Activated naive CD4-positive, alpha-beta T cell treated with anti-CD3 and anti-CD28 coated beads, Interleukin-2, amount 50 U/mL, for 72 hours (primary cell): ENCODE measurements around the gene FANK1. TPM values are rescaled to one million over a fixed set of nuclear protein-coding genes. Genes with fewer than 3 reads are reported as not detected.
A peak's percentile ranks its signal among the peaks of the same experiment; 100 is the strongest.

Source experiments
- ATAC-seq, 2 donors: fragments of 150-1000 bp; cut with Tn5 transposase; 2 replicates each; pipeline ENCODE4 v1.10.0; 2021; ENCODE audit warnings: mild to moderate bottlenecking in 2 of 2, moderate library complexity in 2 of 2
- DNase-seq, 2 donors: peaks; one replicate each; pipeline ENCODE4 v3.0.0; 2021 to 2022; ENCODE audit warnings: low spot score in 2 of 2
- H3K27ac Mint-ChIP-seq, 2 donors: one replicate each; pipeline ENCODE4 v1.8.0; 2022; ENCODE audit warnings: mild to moderate bottlenecking in 2 of 2, mixed read lengths in 2 of 2
- H3K36me3 Mint-ChIP-seq, 2 donors: one replicate each; pipeline ENCODE4 v1.8.0; 2022; ENCODE audit warnings: mixed read lengths in 2 of 2
- H3K9me3 Mint-ChIP-seq, 2 donors: one replicate each; pipeline ENCODE4 v1.8.0; 2022; ENCODE audit warnings: mixed read lengths in 2 of 2
- total RNA-seq, 2 donors: library from RNA; stranded (reverse); gene quantifications; one replicate each; pipeline ENCODE4 v1.2.3, GENCODE V29; 2022

FANK1 gene
- total RNA-seq, 2 donors from 2014 or later = 1.7 TPM; not detected in 1

DNA sequence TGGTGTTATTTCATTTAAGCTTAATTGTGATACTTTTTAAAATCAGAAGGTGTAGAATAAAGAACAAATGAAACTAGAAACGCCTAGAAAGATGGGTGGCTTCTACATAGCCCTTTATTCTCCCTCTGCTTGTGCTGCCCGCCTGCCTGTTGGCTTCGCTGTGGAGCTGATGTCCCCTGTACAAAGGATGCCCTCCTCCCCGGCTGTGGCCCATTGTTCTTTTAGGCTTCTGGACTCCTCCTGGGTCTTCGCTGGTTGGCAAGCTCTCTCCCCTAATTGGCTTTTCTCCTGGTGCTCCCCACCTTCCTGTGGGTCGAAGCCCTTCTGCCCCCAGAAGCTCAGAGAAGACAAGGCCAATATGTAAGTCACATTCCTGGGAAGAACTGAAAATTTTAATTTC, 98.2 kb downstream of the FANK1 start:
- no peak for DNase-seq
- no peak for ATAC-seq
- peaks cover 0 to 9% of the 10 kb centered on the region in 2 donors for H3K36me3 Mint-ChIP-seq
- H3K27ac Mint-ChIP-seq = no peak overlapping the region
- H3K9me3 Mint-ChIP-seq = no peaks in the 10 kb centered on the region

DNA sequence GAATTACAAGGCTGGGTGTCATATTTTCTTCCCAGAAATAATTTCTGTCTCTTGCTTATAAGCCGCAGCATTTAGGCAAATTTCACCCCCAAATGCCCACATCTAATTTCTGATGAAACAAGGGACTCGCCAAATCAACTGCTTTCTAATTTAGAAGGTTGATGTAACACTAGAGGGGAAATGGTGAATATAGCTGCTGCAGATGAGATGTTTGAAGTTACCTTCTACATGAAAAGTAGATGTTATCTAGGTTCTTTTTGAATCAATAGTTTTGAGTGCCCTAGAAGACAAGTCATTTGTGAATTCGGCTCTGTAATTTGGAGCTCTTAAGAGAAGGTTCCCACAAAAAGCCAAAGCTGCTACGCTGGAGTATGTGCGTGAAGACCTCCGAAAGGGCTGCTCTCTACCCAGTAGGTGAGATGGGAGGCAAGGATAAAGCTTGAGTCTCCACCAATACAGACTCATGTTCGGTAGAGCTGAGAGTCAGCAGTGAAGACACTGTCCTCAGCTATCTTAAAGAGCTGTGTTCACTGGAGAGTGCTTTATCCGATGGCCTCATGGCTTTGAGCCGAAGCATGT, 99.5 kb downstream of the FANK1 start:
- ATAC-seq = no peak
- H3K27ac Mint-ChIP-seq = no peak overlapping the region
- H3K9me3 Mint-ChIP-seq = no peaks in the 10 kb centered on the region
- DNase-seq = no peak
- H3K36me3 Mint-ChIP-seq = peaks cover 0 to 3% of the 10 kb centered on the region in 2 donors

DNA sequence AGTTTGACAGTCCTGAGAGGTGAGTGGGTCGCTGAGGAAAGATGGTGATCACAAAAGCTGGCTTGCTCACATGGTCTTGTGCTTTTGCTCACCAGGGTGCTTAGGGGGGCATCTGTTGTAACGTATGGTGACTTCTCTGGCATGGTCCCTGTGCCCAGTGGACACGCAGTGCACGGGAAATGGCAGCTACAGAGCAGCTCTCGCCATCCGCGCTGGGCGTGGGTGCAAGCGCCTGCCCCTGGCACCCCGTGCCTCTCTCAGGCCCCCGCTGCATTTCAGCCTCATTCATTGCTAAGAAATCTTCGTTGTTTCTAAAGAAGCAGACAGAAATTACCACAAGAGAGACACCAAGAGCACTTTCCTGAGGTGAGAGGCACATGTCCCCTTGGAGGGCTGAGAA, 101.2 kb downstream of the FANK1 start:
- Mint-ChIP-seq H3K9me3 (no peaks in the 10 kb centered on the region), H3K36me3 (no peaks in the 10 kb centered on the region), H3K27ac (no peak overlapping the region)
- DNase-seq (no peak), ATAC-seq (no peak)

DNA sequence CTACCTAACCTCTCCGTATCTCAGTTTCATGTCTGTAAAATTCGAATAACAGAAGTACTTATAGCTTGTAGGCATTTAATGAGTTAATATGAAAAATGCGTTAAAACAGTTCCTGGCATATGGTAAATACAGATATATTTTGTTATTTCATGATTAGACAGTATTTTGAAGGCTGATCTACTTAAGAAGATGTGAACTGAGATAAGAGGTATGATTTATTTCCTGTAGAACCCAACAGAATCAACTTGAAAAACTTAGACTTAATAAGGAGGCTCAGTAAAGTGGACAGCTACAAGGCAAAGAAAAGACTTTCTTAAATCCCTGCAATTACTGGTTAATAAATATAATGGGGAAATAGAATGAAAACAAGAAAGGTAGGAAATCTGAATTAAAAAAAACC, 103.3 kb downstream of the FANK1 start:
- DNase-seq = no peak
- no peak overlapping the region for H3K27ac Mint-ChIP-seq
- ATAC-seq = no peak
- no peaks in the 10 kb centered on the region for H3K9me3 Mint-ChIP-seq
- no peaks in the 10 kb centered on the region for H3K36me3 Mint-ChIP-seq

DNA sequence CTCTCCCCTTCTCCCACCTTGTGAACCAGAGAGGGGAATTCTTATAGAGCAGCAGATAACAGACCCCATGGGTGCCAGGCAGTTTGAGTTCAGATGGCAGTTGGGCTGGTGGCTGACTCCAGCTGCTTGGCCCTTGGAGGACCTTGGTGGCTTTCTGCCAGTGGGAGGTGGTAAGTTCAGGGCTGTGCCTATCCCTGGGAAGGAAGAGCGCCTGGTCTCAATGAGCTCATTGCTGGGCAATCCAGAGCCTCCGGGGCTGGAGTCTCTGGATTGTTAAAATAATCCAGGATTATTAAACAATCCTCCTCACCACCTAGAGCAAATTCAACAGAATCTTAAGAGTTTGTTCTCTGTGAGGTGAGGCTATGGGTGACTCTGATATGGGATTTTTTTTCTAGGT, 105.2 kb downstream of the FANK1 start:
- H3K36me3 Mint-ChIP-seq = no peaks in the 10 kb centered on the region
- no peak overlapping the region for H3K27ac Mint-ChIP-seq
- DNase-seq = no peak
- ATAC-seq = no peak
- no peaks in the 10 kb centered on the region for H3K9me3 Mint-ChIP-seq

DNA sequence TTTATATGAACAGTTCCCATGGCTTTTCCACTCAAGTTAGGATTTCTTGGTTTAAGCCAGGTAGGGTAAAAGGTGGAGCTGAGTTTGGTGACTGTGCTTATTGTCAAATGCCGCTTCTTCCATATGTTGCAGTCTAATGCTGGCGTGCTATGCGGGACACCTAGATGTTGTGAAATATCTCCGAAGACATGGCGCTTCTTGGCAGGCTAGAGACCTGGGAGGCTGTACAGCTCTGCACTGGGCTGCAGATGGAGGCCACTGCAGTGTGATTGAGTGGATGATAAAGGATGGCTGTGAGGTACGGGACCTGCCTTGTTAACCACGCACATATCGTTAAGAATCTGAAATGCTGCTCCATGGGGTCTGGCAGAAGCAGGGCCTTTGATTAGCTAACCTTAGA, 108.4 kb downstream of the FANK1 start:
- ATAC-seq (no peak), DNase-seq (no peak)
- H3K36me3 Mint-ChIP-seq = no peaks in the 10 kb centered on the region
- no peaks in the 10 kb centered on the region for H3K9me3 Mint-ChIP-seq
- no peak overlapping the region for H3K27ac Mint-ChIP-seq

DNA sequence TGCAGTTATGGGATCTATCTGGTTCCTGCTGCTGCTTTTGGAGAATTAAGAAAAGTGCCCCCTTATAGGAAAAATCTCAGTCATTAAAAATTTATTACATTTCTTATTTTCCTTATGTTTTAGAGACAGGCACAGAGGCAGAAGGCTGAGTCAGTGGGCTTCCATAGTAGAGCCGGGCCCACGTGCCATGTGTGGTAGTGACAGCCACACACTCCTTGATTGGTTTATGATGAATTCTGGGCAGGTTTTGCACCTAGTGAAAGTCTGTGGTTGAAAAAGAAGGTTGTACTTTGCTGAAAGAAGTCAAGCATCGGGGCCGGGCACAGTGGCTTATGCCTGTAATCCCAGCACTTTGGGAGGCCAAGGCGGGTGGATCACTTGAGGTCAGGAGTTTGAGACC, 109.9 kb downstream of the FANK1 start:
- Mint-ChIP-seq H3K27ac (no peak overlapping the region), H3K9me3 (no peaks in the 10 kb centered on the region), H3K36me3 (no peaks in the 10 kb centered on the region)
- DNase-seq = no peak
- no peak for ATAC-seq

DNA sequence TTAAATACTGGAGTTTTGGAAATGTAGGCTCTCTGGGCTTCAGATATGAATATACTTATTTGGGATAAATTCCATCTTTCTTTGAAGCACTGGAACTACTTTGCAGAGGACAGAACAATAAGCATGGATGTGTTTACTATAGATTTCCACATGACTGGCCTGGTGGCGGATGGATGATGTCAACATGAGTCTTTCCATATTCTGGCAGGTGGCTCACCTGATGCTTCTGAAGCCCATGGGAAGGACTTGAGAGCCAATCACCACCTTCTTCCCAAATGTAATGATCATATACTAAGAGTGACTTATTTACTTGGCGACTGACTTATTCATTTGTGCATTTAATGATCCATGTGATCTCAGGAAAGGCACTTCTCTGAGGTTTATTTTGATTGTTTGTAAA, 110.5 kb downstream of the FANK1 start:
- no peak for DNase-seq
- Mint-ChIP-seq H3K9me3 (no peaks in the 10 kb centered on the region), H3K27ac (no peak overlapping the region), H3K36me3 (no peaks in the 10 kb centered on the region)
- no peak for ATAC-seq

DNA sequence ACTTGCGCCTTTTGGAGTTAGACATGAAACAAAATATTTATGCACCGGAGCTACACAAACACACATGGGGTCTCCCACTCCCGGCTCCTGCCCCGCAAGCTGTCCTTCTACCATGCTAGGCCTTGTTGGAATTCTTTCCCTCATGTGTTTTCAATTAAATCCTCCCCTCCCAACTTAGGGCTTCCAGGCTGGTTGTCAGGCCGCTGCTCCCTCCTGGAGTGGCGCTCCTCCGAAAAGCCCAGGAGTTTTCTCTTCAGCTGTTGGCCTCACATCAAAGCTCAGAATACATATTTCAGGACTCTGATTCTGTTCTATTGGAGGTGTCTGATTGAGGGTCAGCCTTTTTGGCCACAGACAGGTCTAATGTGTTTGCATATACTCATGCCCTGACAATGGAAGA, 113.3 kb downstream of the FANK1 start:
- H3K9me3 Mint-ChIP-seq = no peaks in the 10 kb centered on the region
- H3K27ac Mint-ChIP-seq = no peak overlapping the region
- DNase-seq = no peak
- ATAC-seq = no peak
- H3K36me3 Mint-ChIP-seq = no peaks in the 10 kb centered on the region

DNA sequence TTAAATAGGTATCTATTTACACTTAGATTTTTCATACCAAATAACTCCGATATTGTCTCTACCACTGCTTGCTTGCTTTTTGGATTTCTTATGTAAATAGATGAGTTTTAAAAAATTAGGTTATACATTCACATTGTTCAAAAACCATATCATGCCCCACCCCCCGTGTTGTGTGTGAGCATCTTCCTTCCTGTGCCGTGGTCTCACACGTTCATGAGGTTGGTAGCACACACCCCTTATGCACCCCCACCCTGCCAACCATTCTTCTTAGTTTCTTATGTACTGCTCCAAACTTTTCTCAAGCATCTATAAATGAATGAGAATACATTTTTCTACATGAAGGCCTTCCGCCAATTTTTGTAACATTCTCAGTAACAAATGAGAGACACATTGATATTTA, 115.6 kb downstream of the FANK1 start:
- Mint-ChIP-seq H3K36me3 (no peaks in the 10 kb centered on the region), H3K27ac (no peak overlapping the region), H3K9me3 (no peaks in the 10 kb centered on the region)
- DNase-seq (no peak), ATAC-seq (no peak)

DNA sequence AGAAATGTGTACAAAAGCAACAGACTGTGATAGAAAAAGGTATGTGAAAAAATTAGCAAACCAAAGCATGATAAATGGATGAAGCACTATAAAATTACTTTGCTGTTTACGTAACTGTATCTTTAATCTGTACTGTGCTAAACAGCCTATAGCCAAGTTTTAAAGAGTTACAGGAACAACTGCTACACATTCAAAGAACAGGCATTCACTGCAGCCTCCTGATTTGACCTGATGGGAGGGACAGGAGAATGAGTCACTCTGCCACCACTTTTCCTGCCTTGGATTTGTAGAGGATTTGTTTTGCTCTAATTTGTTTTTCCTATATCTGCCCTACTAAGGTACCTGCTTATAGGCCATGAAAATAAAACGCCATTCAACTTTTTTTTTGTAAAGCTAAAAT, 116.1 kb downstream of the FANK1 start:
- no peaks in the 10 kb centered on the region for H3K9me3 Mint-ChIP-seq
- ATAC-seq = no peak
- DNase-seq = no peak
- H3K36me3 Mint-ChIP-seq = no peaks in the 10 kb centered on the region
- H3K27ac Mint-ChIP-seq = no peak overlapping the region

DNA sequence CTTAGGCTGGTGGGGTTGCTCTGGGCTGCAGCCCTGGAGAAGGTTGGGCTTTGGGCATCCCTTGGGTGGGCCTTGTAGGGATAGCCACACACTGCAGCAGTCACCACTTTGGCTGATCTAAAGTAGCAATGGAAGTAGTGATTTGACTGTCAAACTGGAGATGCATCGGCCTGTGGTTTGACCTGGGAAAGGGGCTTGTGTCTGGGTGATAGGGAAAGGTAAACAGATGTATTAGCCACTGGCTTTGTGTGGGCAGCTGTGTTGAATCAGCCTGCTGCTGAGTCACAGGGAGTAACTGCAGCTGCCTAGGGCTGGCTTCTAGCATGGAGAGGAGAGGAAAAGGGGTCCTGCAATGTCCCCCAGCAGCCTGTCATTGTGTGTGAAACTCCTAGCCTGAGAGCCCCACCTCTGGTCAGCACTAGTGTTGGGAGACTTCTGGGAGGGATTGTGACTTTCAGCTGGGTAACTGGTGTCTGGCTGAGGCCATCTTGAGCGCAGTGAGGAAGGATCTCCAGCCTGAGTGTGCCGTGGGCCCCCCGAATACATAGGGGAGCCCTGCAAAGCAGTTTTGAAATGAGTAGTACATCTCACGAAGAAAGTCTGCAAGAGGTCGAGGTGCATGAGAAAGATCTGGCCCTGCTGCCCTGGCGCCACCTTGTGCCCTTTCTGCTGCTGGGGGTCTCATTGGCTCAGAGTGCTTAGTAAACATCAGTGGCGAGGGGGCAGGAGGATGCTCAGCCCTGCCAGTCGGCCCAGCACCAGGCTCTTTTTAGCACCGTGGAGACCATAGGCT, 117.3 kb downstream of the FANK1 start:
- no peaks in the 10 kb centered on the region for H3K9me3 Mint-ChIP-seq
- H3K27ac Mint-ChIP-seq = no peak overlapping the region
- ATAC-seq (peak; percentile 34 to 72), DNase-seq (no peak)
- H3K36me3 Mint-ChIP-seq = no peaks in the 10 kb centered on the region

DNA sequence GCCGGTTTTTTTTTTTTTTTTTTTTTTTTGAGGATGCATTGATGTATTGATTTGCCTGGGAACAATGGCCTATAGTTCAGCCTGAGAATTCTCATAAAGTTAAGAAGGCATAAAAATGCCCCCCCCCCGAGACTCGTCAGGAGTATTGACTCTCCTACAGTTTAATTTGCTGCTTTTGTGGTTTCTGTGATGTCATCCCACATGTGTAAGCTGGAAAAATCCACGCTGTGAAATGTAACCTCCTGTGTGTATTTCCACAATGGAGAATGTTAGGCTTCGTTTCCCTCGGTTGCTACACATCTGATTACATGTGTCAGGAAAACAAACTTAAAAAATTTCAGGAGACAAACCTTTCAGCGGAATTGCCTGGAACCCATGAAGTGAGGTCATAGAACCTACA, 117.9 kb downstream of the FANK1 start:
- Mint-ChIP-seq H3K9me3 (no peaks in the 10 kb centered on the region), H3K27ac (no peak overlapping the region), H3K36me3 (no peaks in the 10 kb centered on the region)
- ATAC-seq (no peak), DNase-seq (no peak)

DNA sequence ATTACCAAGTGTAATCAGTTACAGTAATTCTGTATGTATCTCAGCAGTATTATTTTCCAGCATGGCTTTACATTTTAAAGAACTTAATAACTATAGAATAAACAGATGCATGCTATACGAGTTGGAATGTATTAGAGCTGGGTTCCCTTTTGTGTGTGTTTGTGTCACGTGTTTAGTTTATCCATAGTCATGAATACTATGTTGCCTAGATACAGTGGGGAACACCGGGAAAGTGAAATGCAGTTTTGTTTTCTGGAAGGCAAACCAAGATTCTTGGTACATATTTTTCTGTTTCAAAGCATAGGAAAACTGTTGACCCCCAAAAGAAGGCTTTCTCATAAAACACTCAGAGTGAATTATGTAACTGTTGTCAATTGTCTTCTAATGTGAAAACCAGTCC, 119.0 kb downstream of the FANK1 start:
- Mint-ChIP-seq H3K9me3 (no peaks in the 10 kb centered on the region), H3K27ac (no peak overlapping the region), H3K36me3 (no peaks in the 10 kb centered on the region)
- DNase-seq = no peak
- ATAC-seq = no peak

DNA sequence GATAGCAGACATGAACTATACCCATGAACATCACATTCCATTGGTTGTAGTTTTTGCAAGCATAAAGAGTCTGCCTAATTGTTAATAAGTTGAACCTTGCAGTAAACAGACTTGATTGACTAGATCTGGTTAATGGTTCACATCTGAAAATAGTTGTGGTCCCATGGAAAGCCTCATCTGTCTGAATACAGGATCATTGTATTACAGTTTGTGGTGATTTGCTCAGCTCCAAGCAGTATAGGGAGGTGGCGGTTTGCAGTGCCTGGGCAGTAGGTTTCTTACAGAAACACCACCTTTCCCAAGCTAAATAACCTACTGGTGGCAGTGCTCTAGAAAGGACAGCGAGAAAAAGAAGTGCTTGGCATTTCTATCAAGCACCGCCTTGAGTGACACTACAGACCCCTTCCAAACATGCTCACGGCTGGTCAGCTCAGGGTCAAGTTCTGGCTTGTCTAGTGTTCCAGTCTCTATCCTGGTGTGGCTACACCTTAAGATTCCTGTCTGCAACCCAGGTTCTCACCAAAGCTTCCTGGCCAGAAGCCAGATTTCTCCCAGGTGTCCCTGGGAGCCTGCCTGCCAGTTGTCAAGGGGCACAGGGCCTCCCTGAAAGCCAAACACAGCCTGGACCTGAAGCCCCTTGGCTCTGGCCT, 119.9 kb downstream of the FANK1 start:
- DNase-seq (no peak), ATAC-seq (no peak)
- Mint-ChIP-seq H3K36me3 (no peaks in the 10 kb centered on the region), H3K27ac (no peak overlapping the region), H3K9me3 (no peaks in the 10 kb centered on the region)

DNA sequence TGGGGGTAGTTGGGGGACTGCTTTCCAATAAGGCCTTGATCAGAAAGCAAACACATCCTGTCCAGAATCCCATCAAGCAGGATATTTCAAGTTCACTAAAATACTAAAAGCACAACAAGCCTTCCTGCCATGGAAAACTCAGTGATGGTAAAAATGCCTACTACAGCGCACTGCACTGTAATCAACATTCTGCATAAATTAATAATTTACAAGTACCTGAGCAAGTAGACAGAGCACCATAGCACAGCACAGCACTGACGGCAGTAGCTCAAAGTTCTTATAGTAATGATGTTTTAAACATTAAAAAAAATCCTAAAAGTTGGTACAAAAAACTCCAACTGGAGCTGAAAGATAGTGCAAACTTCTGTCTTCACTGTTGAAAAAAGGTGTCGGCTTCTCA, 120.5 kb downstream of the FANK1 start:
- DNase-seq = no peak
- no peak overlapping the region for H3K27ac Mint-ChIP-seq
- no peaks in the 10 kb centered on the region for H3K9me3 Mint-ChIP-seq
- H3K36me3 Mint-ChIP-seq = no peaks in the 10 kb centered on the region
- ATAC-seq = no peak

DNA sequence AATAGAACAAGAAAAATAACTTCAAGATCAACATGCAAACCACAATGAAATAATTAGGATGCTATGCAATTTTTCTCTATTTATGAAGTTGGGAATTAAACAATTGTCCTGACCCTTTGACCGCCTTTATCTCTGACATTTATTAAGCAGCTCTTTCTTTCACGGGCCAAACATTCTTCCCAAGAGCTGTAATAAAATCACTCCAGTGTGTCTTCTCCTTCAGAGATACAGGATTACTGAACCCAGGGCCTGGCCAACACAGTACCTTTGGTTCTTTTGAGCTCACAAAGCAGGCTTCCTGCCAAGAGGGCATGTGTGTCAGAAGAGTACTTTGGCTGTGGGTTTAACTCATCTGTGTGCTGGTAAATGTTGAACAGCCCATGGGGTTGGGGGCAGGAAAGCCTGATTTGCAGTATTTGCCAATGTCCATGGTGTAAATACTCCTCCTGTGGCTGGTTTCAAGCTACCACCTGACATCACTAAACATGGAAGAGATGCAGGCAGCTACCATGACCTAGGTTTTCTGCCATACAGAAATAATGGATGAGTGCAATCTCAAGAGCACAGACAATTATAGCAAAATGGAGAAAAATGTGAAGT, 121.7 kb downstream of the FANK1 start:
- H3K9me3 Mint-ChIP-seq = no peaks in the 10 kb centered on the region
- no peak for ATAC-seq
- no peak overlapping the region for H3K27ac Mint-ChIP-seq
- no peaks in the 10 kb centered on the region for H3K36me3 Mint-ChIP-seq
- no peak for DNase-seq
